ENCODE results near the gene SPI1. TPM values are rescaled to one million over a fixed set of nuclear protein-coding genes. Genes with fewer than 3 reads are reported as not detected.

Gene SPI1
- 0.15 to 0.20 TPM in 2 of 5 replicates, not detected in the others for total RNA-seq (2022; extraction: Qiagen RNA extraction)

GRCh38 chr11:47378010-47378835 is at the start of gene SPI1:
SPI1 (minus strand) TSS chr11:47378547; CDS start chr11:47378353, 194 bp downstream.

GRCh38 chr11:47426062-47426956 is 48.0 kb upstream of the SPI1 start, which contains the start of gene PSMC3:
PSMC3 (minus strand) TSS chr11:47426439; CDS start chr11:47426279, 160 bp downstream.

GRCh38 chr11:47407746-47408590 is 29.6 kb upstream of the SPI1 start, which contains the start of gene SLC39A13:
SLC39A13 (plus strand) TSS chr11:47408590; CDS start chr11:47410095, 1,505 bp downstream.

GRCh38 chr11:47352556-47352955 is 25.8 kb downstream of the SPI1 start, which contains the start of gene MYBPC3:
MYBPC3 (minus strand) TSS chr11:47352702; CDS start chr11:47352647, 55 bp downstream.

Other genes starting within 250 kb of the SPI1 start
- gene ARFGAP2, start 201.7 kb downstream of the SPI1 start, total RNA-seq (2022; extraction: Qiagen RNA extraction): 26.8 to 29.1 TPM (median 29.0 TPM) in 5 replicates
- gene PACSIN3, start 192.1 kb downstream of the SPI1 start, total RNA-seq (2022; extraction: Qiagen RNA extraction): 23.2 to 29.2 TPM (median 28.0 TPM) in 5 replicates
- 79.6 to 90.0 TPM (median 84.0 TPM) in 5 replicates for gene DDB2, start 163.6 kb downstream of the SPI1 start, total RNA-seq (2022; extraction: Qiagen RNA extraction)
- 20.8 to 26.7 TPM (median 22.0 TPM) in 5 replicates for gene ACP2, start 129.7 kb downstream of the SPI1 start, total RNA-seq (2022; extraction: Qiagen RNA extraction)
- gene NR1H3, start 120.6 kb downstream of the SPI1 start, total RNA-seq (2022; extraction: Qiagen RNA extraction): 7.4 to 12.9 TPM (median 11.5 TPM) in 5 replicates
- 20.8 to 22.4 TPM (median 21.5 TPM) in 5 replicates for gene MADD, start 108.4 kb downstream of the SPI1 start, total RNA-seq (2022; extraction: Qiagen RNA extraction)
- 0.07 to 0.12 TPM (median 0.08 TPM) in 4 of 5 replicates, not detected in the other for gene MYBPC3, start 25.8 kb downstream of the SPI1 start, total RNA-seq (2022; extraction: Qiagen RNA extraction)
- 46.6 to 60.3 TPM (median 53.7 TPM) in 5 replicates for gene SLC39A13, start 30.0 kb upstream of the SPI1 start, total RNA-seq (2022; extraction: Qiagen RNA extraction)
- gene PSMC3, start 47.9 kb upstream of the SPI1 start, total RNA-seq (2022; extraction: Qiagen RNA extraction): 189 to 259 TPM (median 197 TPM) in 5 replicates
- gene RAPSN, start 70.6 kb upstream of the SPI1 start, total RNA-seq (2022; extraction: Qiagen RNA extraction): 0.23 to 0.58 TPM (median 0.43 TPM) in 3 of 5 replicates, not detected in the others
- 44.8 to 50.9 TPM (median 46.6 TPM) in 5 replicates for gene CELF1, start 174.6 kb upstream of the SPI1 start, total RNA-seq (2022; extraction: Qiagen RNA extraction)
- gene PTPMT1, start 187.1 kb upstream of the SPI1 start, total RNA-seq (2022; extraction: Qiagen RNA extraction): 58.7 to 80.4 TPM (median 77.8 TPM) in 5 replicates
- gene KBTBD4, start 200.4 kb upstream of the SPI1 start, total RNA-seq (2022; extraction: Qiagen RNA extraction): 16.7 to 18.7 TPM (median 17.8 TPM) in 5 replicates
- 104 to 145 TPM (median 136 TPM) in 5 replicates for gene NDUFS3, start 200.5 kb upstream of the SPI1 start, total RNA-seq (2022; extraction: Qiagen RNA extraction)
- gene FAM180B, start 208.1 kb upstream of the SPI1 start, total RNA-seq (2022; extraction: Qiagen RNA extraction): not detected in 5 replicates
- 0.21 TPM in 1 of 5 replicates, not detected in the others for gene C1QTNF4, start 215.9 kb upstream of the SPI1 start, total RNA-seq (2022; extraction: Qiagen RNA extraction)